H1 (cell line): ENCODE data around the gene WDR6. TPM values are rescaled to one million over a fixed set of nuclear protein-coding genes. Genes with fewer than 3 reads are reported as not detected.

ENCODE experiments used
- CTCF ChIA-PET: fragments of 300-600 bp; sonication (Branson Sonifier 250); formaldehyde crosslinking; loops from one replicate; lab custom pipeline; 2021; ENCODE audit not compliant: partially characterized antibody; lab: Charles Lee
- POLR2A ChIA-PET: fragments of 300-600 bp; sonication (Branson Sonifier 250); formaldehyde crosslinking; loops from one replicate; lab custom pipeline; 2021; ENCODE audit warnings: inconsistent platforms; ENCODE audit not compliant: partially characterized antibody; lab: Charles Lee
- DNase-seq, 2 experiments: peaks; one replicate each; pipeline versions ENCODE4 v3.0.0 to v3.0.0-alpha.2; 2010 to 2022; ENCODE audit warnings: low spot score in 2 of 2, low read depth in 1 of 2, mixed read lengths in 1 of 2
- FAIRE-seq: peaks from 2 replicates; lab custom pipeline; 2011; peaks lifted over from hg19 to GRCh38; lab: Jason Lieb, UNC
- H2AFZ ChIP-seq: 2 replicates; pipeline ENCODE4 v1.8.1; 2012; ENCODE audit warnings: low read length, inconsistent platforms
- H2AK5ac ChIP-seq: 2 replicates; pipeline ENCODE4 v1.6.1; 2013; ENCODE audit warnings: low read depth, low read length
- H2BK120ac ChIP-seq: replicated peaks from 2 replicates; pipeline ENCODE3; 2013; ENCODE audit warnings: low read depth, low read length, inconsistent platforms
- H2BK12ac ChIP-seq: 2 replicates; pipeline ENCODE4 v1.6.1; 2013; ENCODE audit warnings: low read depth, low read length
- H2BK15ac ChIP-seq: 2 replicates; pipeline ENCODE4 v1.6.1; 2013; ENCODE audit warnings: low read length
- H2BK20ac ChIP-seq: 2 replicates; pipeline ENCODE4 v1.6.1; 2013; ENCODE audit warnings: low read length
- H2BK5ac ChIP-seq: 2 replicates; pipeline ENCODE4 v1.6.1; 2013; ENCODE audit warnings: low read depth, low read length
- H3K14ac ChIP-seq: 2 replicates; pipeline ENCODE4 v1.6.1; 2013; ENCODE audit warnings: inconsistent platforms; ENCODE audit not compliant: insufficient read length
- H3K18ac ChIP-seq: 2 replicates; pipeline ENCODE4 v1.6.1; 2013; ENCODE audit warnings: low read length; ENCODE audit errors: extremely low read depth
- H3K23ac ChIP-seq: 2 replicates; pipeline ENCODE4 v1.6.1; 2013; ENCODE audit warnings: inconsistent platforms; ENCODE audit not compliant: insufficient read length
- H3K23me2 ChIP-seq: 2 replicates; pipeline ENCODE4 v1.6.1; 2013; ENCODE audit warnings: low read depth, low read length
- H3K27ac ChIP-seq: 2 replicates; pipeline ENCODE4 v1.6.1; 2011; ENCODE audit warnings: low read depth, low read length, inconsistent platforms
- H3K27me3 ChIP-seq, 4 experiments: replicated peaks in 1 of 4; 1 replicate in 1 of 4; 2 replicates in 3 of 4; pipeline versions ENCODE4 v1.6.1 to v1.8.1; 2011 to 2013; ENCODE audit warnings: low read length in 3 of 4, mild to moderate bottlenecking in 3 of 4, inconsistent platforms in 2 of 4, mixed read lengths in 2 of 4, moderate library complexity in 1 of 4; ENCODE audit not compliant: control insufficient read depth in 3 of 4, insufficient read depth in 3 of 4; ENCODE audit errors: extremely low read depth in 1 of 4
- H3K36me3 ChIP-seq, 4 experiments: 2 replicates each; pipeline versions ENCODE4 v1.6.1 to v1.8.1; 2011 to 2013; ENCODE audit warnings: mild to moderate bottlenecking in 4 of 4, low read length in 3 of 4, moderate library complexity in 2 of 4, control low read depth in 1 of 4, inconsistent platforms in 1 of 4; ENCODE audit not compliant: insufficient read depth in 4 of 4, control insufficient read depth in 2 of 4
- H3K4ac ChIP-seq: replicated peaks from 2 replicates; pipeline ENCODE3; 2013; ENCODE audit warnings: low read length, low read depth, mixed read lengths, inconsistent platforms; ENCODE audit not compliant: insufficient read length
- H3K4me1 ChIP-seq, 4 experiments: replicated peaks in 1 of 4; 1 replicate in 1 of 4; 2 replicates in 3 of 4; pipeline versions ENCODE4 v1.6.1 to v1.8.1; 2011 to 2013; ENCODE audit warnings: low read length in 3 of 4, inconsistent platforms in 2 of 4, mixed read lengths in 1 of 4; ENCODE audit not compliant: insufficient read depth in 4 of 4, control insufficient read depth in 3 of 4
- H3K4me2 ChIP-seq, 2 experiments: 2 replicates each; pipeline versions ENCODE4 v1.6.1 to v1.8.1; 2011 to 2013; ENCODE audit warnings: low read depth in 2 of 2, low read length in 2 of 2, control low read depth in 1 of 2, inconsistent platforms in 1 of 2, mild to moderate bottlenecking in 1 of 2; ENCODE audit not compliant: insufficient read depth in 1 of 2
- H3K4me3 ChIP-seq, 4 experiments: fragments of 200-600, 300-600 bp in 1 of 4; sonication (generic), shearing (Covaris generic), sonication (Bioruptor Twin) in 1 of 4; 2 replicates each; pipeline versions ENCODE4 v1.5.1 to v1.8.1; 2011 to 2016; ENCODE audit warnings: low read length in 4 of 4, low read depth in 3 of 4, control low read depth in 2 of 4, inconsistent platforms in 2 of 4, mild to moderate bottlenecking in 2 of 4, mixed read lengths in 1 of 4, moderate library complexity in 1 of 4; ENCODE audit not compliant: insufficient read depth in 2 of 4; ENCODE audit errors: extremely low read depth in 1 of 4
- H3K56ac ChIP-seq: replicated peaks from 2 replicates; pipeline ENCODE3; 2013; ENCODE audit warnings: low read depth, mild to moderate bottlenecking, mixed read lengths, low read length, inconsistent platforms; ENCODE audit not compliant: insufficient read length
- H3K79me1 ChIP-seq: 2 replicates; pipeline ENCODE4 v1.6.1; 2013; ENCODE audit warnings: low read depth, low read length, control low read depth
- H3K79me2 ChIP-seq, 2 experiments: 2 replicates each; pipeline versions ENCODE4 v1.6.1 to v1.8.1; 2012 to 2013; ENCODE audit warnings: low read length in 2 of 2, mild to moderate bottlenecking in 2 of 2, inconsistent platforms in 1 of 2; ENCODE audit not compliant: insufficient read depth in 2 of 2, control insufficient read depth in 1 of 2
- H3K9ac ChIP-seq, 4 experiments: replicated peaks in 1 of 4; 1 replicate in 1 of 4; 2 replicates in 3 of 4; pipeline versions ENCODE4 v1.6.1 to v1.8.1; 2011 to 2013; ENCODE audit warnings: low read depth in 3 of 4, low read length in 3 of 4, control low read depth in 2 of 4, mild to moderate bottlenecking in 2 of 4, moderate library complexity in 2 of 4, inconsistent platforms in 1 of 4; ENCODE audit errors: extremely low read depth in 1 of 4
- H3K9me3 ChIP-seq, 2 experiments: 2 replicates each; pipeline versions ENCODE4 v1.6.1 to v1.8.1; 2012 to 2013; ENCODE audit warnings: mild to moderate bottlenecking in 2 of 2, moderate library complexity in 2 of 2, control low read depth in 1 of 2, inconsistent platforms in 1 of 2, low read depth in 1 of 2, low read length in 1 of 2, mixed read lengths in 1 of 2; ENCODE audit not compliant: insufficient read depth in 2 of 2
- H4K20me1 ChIP-seq, 2 experiments: replicated peaks in 1 of 2; 2 replicates each; pipeline versions ENCODE3 to v1.8.1; 2011 to 2013; ENCODE audit warnings: inconsistent platforms in 2 of 2, low read length in 2 of 2, mild to moderate bottlenecking in 1 of 2; ENCODE audit not compliant: insufficient read depth in 2 of 2, control insufficient read depth in 1 of 2
- H4K5ac ChIP-seq: 2 replicates; pipeline ENCODE4 v1.6.1; 2013; ENCODE audit warnings: low read length, low read depth, mixed read lengths, inconsistent platforms; ENCODE audit not compliant: insufficient read length
- H4K8ac ChIP-seq: 2 replicates; pipeline ENCODE4 v1.8.0; 2013; ENCODE audit warnings: mild to moderate bottlenecking, moderate library complexity, low read length, inconsistent platforms; ENCODE audit not compliant: insufficient read depth; ENCODE audit errors: extremely low read depth
- H4K91ac ChIP-seq: replicated peaks from 2 replicates; pipeline ENCODE3; 2013; ENCODE audit warnings: low read length, mixed read lengths, inconsistent platforms; ENCODE audit not compliant: insufficient read length
- EP300 ChIP-seq, 2 experiments: IDR thresholded peaks; 1 replicate in 1 of 2; 2 replicates in 1 of 2; pipeline ENCODE4 v1.6.1; 2011 to 2012; ENCODE audit warnings: low read depth in 2 of 2, low read length in 2 of 2, mild to moderate bottlenecking in 2 of 2, borderline replicate concordance in 1 of 2, inconsistent platforms in 1 of 2, moderate library complexity in 1 of 2
- GABPA ChIP-seq: IDR thresholded peaks from 2 replicates; pipeline ENCODE4 v1.6.1; 2011; ENCODE audit warnings: mild to moderate bottlenecking, low read length, moderate library complexity, borderline replicate concordance; ENCODE audit not compliant: insufficient read depth
- KDM4A ChIP-seq: IDR thresholded peaks from one replicate; pipeline ENCODE4 v1.7.1; 2012; ENCODE audit warnings: low read depth, mild to moderate bottlenecking, moderate library complexity, low read length, inconsistent platforms; ENCODE audit not compliant: severe bottlenecking
- RNF2 ChIP-seq: fragments of 200-900, 300-1000 bp; sonication (generic); IDR thresholded peaks from 2 replicates; pipeline ENCODE4 v1.7.1; 2016; ENCODE audit warnings: borderline replicate concordance, low read depth, mild to moderate bottlenecking, antibody characterized with exemption, low read length; ENCODE audit not compliant: poor library complexity, severe bottlenecking; ENCODE audit errors: missing control alignments
- RXRA ChIP-seq: IDR thresholded peaks from 2 replicates; pipeline ENCODE4 v1.6.1; 2011; ENCODE audit warnings: low read depth, mild to moderate bottlenecking, low read length, moderate library complexity; ENCODE audit not compliant: insufficient read depth
- SRF ChIP-seq: IDR thresholded peaks from 2 replicates; pipeline ENCODE4 v1.6.1; 2011; ENCODE audit warnings: mild to moderate bottlenecking, low read depth, low read length, moderate library complexity
- SUZ12 ChIP-seq: fragments of 200-600 bp; sonication (generic); IDR thresholded peaks from 2 replicates; pipeline ENCODE4 v1.6.1; 2012; ENCODE audit warnings: mild to moderate bottlenecking, inconsistent platforms, low read length, moderate library complexity, mixed read lengths
- TAF1 ChIP-seq: IDR thresholded peaks from 2 replicates; pipeline ENCODE4 v1.6.1; 2011; ENCODE audit warnings: mild to moderate bottlenecking, low read depth, low read length
- WGBS, 2 experiments: shearing (Covaris generic) in 1 of 2; methylation state at CpG; one replicate each; pipeline versions ENCODE4 v1.1.6 to v1.1.7; 2013 to 2015; ENCODE audit warnings: low lambda C conversion rate in 2 of 2, mixed read lengths in 2 of 2, inconsistent platforms in 1 of 2, low coverage in 1 of 2, missing lambda C conversion rate in 1 of 2; ENCODE audit not compliant: insufficient replicate concordance in 2 of 2, insufficient coverage in 1 of 2, insufficient read length in 1 of 2; ENCODE audit errors: extremely low coverage in 1 of 2, missing lambda C conversion rate in 1 of 2; 5-methylcytosine and 5-hydroxymethylcytosine counted together
- polyA plus RNA-seq, 7 experiments: library from polyadenylated mRNA; depleted of rRNA in 3 of 7; stranded (reverse) in 5 of 7; unstranded in 2 of 7; fragments of >200 nt in 5 of 7; fragments of 200-250 nt in 2 of 7; gene quantifications; 1 replicate in 5 of 7; 2 replicates in 1 of 7; 4 replicates in 1 of 7; pipeline versions ENCODE4 v1.2.1 to v1.2.3, GENCODE V29; 2011 to 2013; ENCODE audit warnings: missing spikeins in 2 of 7, mixed read lengths in 2 of 7
- total RNA-seq: library from RNA; stranded (reverse); fragmentation: NEBNext Ultra II Directional; extraction: Animal tissue kit (Norgen Biotek cat#: 25700); gene quantifications from 2 replicates; pipeline ENCODE4 v1.2.1, GENCODE V29; 2021
- TF ChIP-seq, protein P1 (sequence below): IDR thresholded peaks from 2 replicates; pipeline ENCODE4 v1.6.1; 2012; ENCODE audit warnings: low read length, inconsistent platforms
- TF ChIP-seq, protein P2 (sequence below): IDR thresholded peaks from 2 replicates; pipeline ENCODE4 v1.6.1; 2011; ENCODE audit warnings: low read length, improper control_type of control experiment

Gene WDR6
- total and polyA plus RNA-seq, 2 of the 8 experiments (the other 6 are each of a cell fraction or from before 2014, with no cell fraction given), result 180 to 257 TPM

DNA sequence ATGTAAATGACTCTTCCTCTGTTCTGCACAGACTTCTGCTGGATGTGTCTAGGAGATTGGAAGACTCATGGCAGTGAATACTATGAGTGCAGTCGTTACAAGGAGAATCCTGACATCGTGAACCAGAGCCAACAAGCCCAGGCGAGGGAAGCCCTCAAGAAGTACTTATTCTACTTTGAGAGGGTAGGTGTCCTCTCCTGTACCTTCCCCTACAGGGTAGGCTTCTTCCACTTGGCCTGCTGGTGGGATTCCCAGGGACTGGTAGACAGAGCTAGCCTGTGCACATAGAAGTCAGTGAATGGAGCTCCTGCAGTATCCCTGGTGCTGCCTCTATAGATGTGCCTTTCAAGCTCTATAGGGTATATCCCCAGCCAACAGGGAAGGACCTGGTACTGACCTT lies 27.7 kb upstream of the WDR6 start:
- Histone ChIP-seq H4K5ac (no peak overlapping the region), H3K56ac (no peak overlapping the region), H3K4me2 (no peak overlapping the region), H3K23ac (no peak overlapping the region), H2BK5ac (no peak overlapping the region), H3K79me1 (0 out of 2 replicates have a peak, but pooled peaks cover 2% of the 10 kb centered on the region), H3K18ac (no peak overlapping the region), H3K4me1 (no peaks in the 10 kb centered on the region), H3K9ac (no peak overlapping the region), H2BK120ac (no peak overlapping the region), H3K4me3 (no peak overlapping the region), H4K91ac (no peak overlapping the region), H3K23me2 (no peaks in the 10 kb centered on the region), H3K27me3 (no peaks in the 10 kb centered on the region), H3K14ac (no peak overlapping the region), H2AK5ac (no peak overlapping the region), H3K79me2 (no peaks in the 10 kb centered on the region), H4K8ac (no peak overlapping the region), H4K20me1 (peaks cover 0 to 7% of the 10 kb centered on the region in 2 experiments), H3K4ac (no peak overlapping the region), H2BK15ac (no peak overlapping the region), H3K36me3 (peaks cover 19 to 79% (median 62%) of the 10 kb centered on the region in 4 experiments), H2AFZ (no peak overlapping the region), H3K9me3 (no peaks in the 10 kb centered on the region), H2BK12ac (no peak overlapping the region), H3K27ac (no peak overlapping the region), H2BK20ac (no peak overlapping the region)
- TF ChIP-seq KDM4A, result no peak
- no peak for TF ChIP-seq SRF
- no peak for TF ChIP-seq GABPA
- TF ChIP-seq SUZ12, result no peak
- TF ChIP-seq TAF1, result no peak
- TF ChIP-seq, protein P1, sequence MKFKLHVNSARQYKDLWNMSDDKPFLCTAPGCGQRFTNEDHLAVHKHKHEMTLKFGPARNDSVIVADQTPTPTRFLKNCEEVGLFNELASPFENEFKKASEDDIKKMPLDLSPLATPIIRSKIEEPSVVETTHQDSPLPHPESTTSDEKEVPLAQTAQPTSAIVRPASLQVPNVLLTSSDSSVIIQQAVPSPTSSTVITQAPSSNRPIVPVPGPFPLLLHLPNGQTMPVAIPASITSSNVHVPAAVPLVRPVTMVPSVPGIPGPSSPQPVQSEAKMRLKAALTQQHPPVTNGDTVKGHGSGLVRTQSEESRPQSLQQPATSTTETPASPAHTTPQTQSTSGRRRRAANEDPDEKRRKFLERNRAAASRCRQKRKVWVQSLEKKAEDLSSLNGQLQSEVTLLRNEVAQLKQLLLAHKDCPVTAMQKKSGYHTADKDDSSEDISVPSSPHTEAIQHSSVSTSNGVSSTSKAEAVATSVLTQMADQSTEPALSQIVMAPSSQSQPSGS, result no peak
- TF ChIP-seq, protein P2, sequence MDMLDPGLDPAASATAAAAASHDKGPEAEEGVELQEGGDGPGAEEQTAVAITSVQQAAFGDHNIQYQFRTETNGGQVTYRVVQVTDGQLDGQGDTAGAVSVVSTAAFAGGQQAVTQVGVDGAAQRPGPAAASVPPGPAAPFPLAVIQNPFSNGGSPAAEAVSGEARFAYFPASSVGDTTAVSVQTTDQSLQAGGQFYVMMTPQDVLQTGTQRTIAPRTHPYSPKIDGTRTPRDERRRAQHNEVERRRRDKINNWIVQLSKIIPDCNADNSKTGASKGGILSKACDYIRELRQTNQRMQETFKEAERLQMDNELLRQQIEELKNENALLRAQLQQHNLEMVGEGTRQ, result no peak
- TF ChIP-seq EP300 (IDR thresholded peaks at IDR 0.05; ENCODE audit: borderline replicate concordance in 1 of 2, low read depth in 2 of 2, low read length in 2 of 2), result no peak
- TF ChIP-seq RXRA, result no peak
- no peak for TF ChIP-seq RNF2
- ChIA-PET CTCF (interaction anchor here (0.6 to 3.7 kb wide), 4 partner anchors 9 to 1754 kb away, joined by 3 to 22 read pairs (median 4); partner anchors contain the start of gene NDUFAF3), POLR2A (interaction anchor here (0.9 to 3.4 kb wide), 4 partner anchors 10 to 376 kb away, joined by 3 to 13 read pairs (median 7); partner anchors contain the start of genes P4HTM and WDR6)
- FAIRE-seq (no peak), DNase-seq (no peak)
- WGBS, 2 experiments, result 87% methylated on average over 3 of the region's 3 CpGs; no CpG with 5 or more reads in 1 of the 2 experiments
